Stimulated activated CD8-positive, alpha-beta memory T cell treated with anti-CD3 and anti-CD28 coated beads, Interleukin-12 subunit alpha, Interleukin-12 subunit beta, amount 100 ng/mL, for 4 hours (primary cell): Measurements from ENCODE around the gene TSPAN9.

ENCODE experiments used
- DNase-seq: peaks from one replicate; pipeline ENCODE4 v3.0.0-alpha.2; 2020; ENCODE audit warnings: low read depth

TSPAN9 gene

DNA sequence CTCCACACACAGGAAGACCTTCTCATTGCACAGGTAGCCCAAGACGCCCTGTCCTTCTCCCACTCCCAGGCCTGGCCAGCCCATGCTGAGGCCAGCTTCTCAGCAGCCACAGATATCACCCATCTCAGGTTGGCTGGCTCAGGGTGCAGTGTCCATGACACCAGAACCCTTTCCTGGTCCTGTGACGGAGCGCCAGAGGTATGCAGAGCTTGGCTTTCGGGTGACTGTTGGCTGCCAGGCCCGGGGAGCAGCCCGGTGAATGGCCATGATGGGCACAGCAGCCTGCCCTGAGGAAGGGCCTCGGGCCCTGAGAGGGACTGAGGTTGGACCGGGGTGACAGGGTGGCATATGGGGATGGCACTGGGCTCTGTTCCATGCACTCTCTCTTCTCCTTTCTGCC, 173.4 kb downstream of the TSPAN9 start:
- no peak for DNase-seq

DNA sequence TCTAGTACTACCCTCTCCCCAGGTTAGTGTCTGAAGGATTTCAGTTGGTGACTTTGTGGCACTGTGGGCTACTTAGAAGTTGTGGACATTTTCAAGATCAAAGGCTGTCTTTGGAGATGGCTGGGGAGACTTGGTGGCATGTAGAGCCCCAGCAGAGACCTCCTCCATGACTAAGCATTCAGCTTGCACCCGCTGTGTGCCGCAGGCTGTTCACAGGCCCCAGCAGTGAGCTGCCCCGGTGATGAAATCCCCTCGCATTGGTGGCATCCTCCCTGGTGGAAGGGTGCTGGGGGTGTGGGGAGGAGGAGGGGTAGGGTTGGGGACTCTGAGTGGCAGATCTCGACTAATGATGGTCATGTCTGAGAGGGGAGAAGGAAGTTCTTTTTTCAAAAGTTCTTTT, 173.9 kb downstream of the TSPAN9 start:
- DNase-seq = no peak

DNA sequence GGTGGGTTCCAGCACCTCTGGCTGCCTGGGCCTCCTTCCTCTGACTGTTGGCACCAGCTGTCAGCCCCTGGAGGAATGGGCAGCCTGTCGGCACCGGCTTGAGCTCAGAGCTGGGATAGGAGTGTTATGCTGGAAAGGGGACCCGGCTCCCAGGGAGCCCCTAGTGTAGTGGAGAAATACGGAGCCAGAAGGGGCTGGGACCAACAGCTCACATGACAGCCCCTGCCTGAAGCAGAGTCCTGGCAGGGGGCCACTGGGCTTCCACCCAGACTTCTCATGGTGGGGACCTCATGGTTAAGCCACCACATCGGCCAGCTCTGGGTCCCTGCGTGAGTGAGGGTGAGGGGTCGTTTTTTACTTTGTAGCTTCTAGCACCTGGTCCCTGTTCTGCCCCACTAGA, 174.5 kb downstream of the TSPAN9 start:
- DNase-seq = no peak

DNA sequence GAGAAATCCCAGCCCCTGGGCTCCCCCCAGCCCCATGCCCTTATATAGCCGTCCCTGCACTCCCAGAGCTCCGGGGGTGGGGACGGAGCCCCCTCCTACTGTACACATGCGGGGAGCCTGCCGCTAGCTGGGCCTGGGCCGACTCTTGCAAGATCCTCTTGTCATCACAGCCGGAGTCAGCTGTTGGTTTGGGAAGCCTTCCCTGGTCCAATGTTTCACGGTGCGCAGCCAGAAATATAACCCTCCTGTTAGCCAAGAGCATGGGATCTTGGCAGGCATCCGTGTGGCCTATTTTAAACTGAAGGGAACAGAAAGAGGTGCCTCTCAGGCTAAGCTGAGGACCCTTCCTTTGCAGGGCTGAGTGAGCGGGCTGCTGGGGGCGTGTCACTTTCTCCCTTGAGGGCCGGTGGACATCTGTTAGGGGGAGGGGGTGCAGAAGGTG, 175.3 kb downstream of the TSPAN9 start:
- no peak for DNase-seq

DNA sequence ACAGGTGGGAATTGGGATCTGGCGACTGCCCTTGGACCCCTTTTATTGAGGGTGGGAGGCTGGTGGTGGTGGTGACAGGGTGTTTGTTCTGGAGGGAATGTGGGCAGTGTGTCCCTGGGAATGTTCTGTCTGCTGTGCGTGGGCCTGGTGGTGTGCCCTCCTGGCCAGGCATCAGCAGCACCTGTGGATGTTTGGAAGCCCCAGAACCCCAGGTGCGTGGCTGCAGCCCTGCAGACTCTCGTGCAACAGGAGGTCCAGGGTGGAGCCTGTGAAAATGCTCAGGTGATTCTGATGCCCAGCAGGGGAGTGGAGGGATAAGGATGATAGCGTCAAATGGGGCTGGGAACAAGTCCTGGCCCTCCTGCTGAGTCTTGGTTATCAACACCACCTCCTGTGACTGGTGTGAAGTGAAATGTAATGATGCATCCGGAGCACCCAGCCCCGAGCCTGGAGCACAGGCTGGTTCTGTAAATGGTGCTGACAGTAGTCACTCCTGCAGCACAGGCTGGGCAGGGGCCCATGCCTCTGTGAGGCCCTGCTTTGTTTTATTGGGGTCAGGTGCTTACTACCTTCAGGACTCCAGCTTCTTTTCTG, 176.6 kb downstream of the TSPAN9 start:
- DNase-seq = no peak

DNA sequence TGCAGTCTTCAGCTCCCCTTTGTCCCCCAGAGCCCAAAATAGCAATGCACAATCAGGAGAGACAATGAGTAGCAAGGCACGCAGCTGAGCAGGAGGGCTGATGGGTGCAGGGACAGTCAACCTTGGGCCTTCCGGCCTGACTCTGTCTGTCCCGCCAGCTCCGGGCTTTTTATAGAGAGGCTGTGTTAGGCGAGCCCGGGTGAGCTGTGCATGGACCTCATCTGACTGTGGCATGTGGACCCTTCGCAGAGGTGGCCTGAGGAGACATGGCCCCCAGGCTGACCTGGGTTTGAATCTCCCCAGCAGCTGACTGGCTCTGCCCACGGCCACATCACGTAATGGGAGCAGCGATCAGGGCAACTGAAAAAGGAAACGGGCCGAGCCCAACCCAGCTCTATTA, 177.9 kb downstream of the TSPAN9 start:
- DNase-seq = no peak

DNA sequence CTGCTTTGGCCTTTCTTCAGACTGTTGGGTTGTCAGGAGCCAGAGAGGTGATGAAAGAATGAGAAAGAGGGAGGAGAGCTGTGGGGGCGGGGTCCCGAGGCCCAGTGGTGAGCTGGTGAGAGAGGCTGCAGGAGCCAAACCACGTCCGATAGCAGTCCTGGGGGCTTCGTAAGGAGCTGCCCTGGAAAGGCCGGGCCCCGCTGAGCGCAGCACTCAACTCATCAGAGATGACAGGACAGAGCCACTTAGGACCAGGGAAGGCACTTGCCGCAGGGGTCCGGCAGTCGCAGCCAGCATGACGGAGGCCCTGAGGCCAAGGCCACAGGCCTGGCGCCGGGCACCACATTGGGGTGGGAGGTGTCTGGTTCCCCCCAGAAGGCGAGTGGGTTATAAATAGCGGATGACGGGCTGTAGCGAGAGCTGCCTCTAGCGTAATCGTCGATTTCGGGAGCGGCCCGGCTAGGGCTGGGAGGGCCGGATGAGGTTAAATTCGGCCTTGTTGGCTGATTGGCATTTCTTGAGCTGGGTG, 179.0 kb downstream of the TSPAN9 start:
- DNase-seq = no peak

DNA sequence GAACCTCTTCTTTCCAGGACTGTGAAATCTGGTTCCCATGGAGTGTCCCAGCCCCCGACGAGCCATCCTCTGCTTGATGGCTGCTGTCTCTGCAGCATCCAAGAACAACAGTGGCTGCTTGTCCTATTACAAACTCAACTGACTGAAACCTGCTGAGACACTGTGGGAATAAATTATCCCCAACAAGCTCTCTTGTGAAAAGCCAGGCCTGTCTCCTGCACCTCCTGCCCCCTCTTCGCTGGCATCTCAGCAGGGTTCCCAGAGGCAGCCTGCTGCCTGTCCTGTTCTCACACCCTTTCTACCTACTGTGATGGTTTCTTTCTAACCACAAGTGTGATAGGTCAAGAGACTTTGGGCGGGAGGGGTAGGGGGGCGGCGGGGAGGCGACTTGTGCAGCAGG, 180.2 kb downstream of the TSPAN9 start:
- no peak for DNase-seq

DNA sequence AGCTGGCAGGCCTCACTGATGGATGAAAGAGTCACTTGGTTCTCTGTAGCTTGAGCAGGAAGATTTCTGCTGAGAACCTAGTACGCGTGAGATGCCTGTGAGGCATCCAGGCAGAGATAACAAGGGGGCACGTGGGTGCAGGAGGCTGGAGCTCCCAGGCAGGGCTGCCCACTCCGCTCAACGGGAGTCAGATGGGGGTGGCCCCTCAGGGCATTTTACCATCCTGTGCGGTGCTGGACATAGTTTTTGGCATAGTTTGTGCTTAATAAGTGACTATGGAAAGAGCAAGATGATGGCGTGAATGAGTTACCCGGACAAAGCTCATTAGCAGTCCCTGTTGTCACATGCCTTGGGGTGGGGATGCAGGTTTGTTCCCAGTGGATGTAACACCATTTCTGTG, 182.8 kb downstream of the TSPAN9 start:
- no peak for DNase-seq

DNA sequence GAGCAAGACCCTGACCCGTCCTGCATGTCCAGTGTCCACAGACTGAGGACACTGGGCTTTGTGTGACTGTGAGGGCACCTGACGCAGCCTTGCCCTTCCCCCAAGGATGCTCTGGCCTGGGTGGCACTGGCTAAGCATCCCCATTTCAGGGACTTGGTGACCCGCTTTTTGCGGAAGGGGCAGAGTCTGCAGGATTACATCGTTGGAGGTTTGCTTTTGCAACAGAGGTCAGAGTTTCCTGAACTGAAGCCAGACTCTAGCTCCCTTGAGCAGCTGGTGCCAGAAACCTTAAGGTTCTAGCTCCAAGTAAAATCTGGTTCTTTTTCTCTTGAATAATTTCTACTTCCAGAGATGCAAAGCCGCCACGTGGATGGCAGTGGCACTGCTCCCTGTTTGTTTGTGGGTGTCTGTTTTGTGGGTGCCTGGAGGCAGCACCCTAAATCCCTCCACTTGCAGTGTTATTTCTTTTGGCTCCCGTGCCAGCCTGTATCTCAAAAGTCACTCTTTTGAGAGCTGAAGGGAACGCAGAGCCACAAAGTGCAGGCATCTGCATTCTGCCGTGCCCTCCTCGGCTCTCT, 184.7 kb downstream of the TSPAN9 start:
- DNase-seq = no peak

DNA sequence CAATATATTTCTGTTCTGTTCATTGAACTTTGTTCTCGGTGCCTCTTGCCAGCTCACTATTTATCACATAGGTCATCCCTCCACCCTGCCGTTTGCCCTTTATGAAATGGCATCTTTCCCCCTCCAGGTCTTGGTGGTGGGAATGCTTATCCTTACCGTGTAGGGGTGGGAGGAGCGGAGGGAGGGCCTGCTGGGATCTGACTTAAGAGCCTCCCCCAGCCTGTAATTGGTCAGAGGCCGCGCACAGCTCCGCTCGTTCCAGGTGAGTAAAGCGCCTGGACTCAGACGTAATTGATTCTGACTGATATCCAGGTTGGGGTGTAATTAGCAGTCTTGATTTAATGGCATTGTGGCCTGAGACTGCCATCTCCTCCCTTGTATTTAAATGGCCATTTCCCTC, 185.3 kb downstream of the TSPAN9 start:
- DNase-seq = no peak

DNA sequence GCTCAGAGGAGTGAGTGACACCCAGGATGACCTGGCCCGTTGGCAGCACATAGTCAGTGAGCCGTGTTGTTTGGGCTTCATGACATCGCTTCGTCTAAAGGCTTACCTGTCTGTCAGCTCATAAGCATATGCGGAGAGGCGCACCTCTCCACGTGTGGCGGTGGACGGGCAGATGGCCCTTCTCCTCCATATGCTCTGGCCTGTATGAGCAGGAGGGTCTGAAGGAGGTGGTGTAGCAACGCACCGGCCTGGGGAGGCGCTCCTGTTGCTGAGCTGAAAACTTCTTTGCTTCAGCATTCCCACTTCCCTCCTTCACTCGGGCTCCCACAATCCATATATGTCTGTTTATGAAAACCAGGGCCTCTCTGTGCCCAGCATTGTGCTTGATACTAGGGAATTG, 186.1 kb downstream of the TSPAN9 start:
- DNase-seq = no peak

DNA sequence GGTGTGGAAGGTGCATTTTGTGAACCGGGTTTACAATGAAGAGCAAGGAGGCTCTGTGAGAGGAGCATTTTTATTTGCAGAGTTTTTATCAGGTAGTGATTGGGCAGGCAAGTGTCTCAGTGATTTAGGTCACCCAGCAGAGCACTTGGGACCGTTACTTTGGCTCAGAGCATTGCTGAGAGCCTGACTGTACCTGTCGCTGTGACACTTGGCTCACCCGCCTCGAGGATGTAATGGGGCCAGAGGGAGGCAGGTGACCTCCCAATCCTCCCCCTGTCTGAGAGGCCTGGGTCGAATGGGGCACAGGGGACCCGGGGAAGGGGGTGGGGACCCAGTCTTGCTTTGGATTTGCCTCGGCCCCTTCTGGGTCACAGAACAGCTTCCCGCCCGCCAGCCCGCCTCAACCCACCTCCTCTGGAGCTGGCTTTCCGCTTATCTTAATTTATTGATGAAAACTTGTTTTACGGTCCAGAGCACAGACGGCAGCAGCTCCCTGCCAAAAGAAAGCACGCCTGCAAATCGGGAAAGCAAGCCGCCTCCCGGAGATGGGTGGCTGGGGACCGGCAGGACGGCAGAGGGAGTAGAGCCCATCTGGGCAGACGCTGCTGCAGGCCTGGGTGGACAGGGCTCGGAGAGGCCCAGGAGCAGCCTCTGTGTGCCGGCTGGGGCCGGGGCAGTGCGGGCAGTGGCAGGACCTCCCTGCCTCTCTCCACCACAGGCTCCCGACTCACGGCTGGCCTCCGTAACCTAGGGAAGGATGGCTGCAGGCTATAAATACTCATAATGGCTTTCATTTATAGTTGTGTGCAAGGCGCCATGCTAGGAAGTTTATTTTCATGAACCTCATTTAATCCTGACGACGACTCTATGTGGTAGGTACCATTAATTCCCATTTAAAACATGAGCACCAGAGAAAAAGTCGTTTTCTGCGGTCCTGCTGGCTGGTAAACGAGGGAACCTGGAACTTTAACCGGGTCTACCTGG, 187.1 kb downstream of the TSPAN9 start:
- DNase-seq = no peak

DNA sequence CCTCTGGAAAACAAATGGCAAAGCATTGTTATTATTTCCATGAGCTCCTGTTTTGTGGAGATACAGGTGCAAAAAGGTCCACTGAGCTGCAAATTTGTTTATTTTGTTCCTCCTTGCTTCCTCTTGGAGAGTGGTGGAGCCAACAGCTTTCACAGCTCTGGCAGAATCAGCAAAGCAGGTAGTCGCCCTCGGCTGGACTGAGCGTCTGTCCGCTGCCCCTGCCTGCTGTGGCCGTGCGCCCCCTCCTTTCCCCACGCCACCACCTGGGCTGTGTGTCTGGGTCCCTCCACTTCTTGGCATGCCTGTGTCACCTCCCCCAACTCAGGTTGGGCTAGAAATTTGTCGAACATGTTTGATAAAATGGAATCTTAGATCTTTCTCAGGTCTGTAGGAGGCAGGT, 188.2 kb downstream of the TSPAN9 start:
- no peak for DNase-seq

DNA sequence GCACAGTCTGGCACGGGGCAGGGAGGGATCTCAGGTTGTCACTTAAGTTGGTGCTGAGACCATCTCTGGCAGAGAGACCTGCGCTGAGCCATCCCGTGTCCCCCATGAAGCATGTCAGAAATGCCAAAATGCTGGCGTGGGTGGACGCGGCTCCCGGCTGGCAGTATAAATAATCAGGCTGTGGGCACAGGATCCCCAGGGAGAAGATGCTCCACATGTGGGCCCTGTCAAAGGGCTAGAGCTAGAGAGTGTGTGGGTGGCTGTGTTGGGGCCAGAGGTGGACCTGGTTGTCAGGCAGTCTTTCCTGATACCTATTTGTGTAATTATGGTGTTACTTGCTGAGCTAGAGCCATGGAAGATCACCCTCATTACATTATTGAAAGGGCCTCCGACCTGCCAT, 189.5 kb downstream of the TSPAN9 start:
- no peak for DNase-seq

DNA sequence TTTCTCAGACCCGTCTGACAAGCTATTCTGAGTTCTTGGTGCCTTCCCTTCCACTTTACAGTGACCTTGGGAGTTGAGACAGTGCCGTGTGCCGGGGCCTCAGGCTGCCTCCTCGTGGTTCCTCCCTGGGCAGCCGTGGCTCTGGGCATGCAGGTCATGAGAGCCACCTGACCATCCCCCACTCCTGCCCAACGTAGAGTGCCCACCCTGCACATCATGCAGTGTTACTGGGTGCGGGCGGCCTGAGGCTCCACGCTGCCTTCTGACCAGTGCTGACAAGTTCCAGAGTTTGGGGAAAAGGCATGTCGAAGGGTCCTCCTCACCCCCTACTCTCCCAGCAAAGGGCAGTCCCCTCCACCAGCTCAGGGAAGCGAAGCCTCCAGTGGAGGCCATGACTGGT, 190.5 kb downstream of the TSPAN9 start:
- DNase-seq = no peak

DNA sequence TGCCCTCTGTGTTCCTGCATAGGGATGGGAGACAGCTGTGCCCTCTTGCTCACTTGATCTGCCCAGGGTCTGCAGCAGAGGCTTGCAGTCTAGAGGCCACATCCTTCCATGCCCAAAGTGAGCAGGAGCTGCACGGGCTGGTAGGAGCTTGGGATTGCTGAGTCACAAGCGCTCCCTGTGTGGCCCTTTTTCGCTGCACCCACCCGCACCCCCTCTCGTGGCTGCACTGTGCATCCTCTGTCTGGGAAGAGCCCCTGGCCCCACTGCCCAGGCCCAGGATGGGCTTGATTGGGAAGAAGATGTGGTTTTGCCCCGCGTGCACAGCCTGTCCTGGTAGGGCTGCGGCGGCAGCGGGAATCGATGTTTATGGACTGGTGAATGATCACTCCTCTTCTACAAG, 192.4 kb downstream of the TSPAN9 start:
- no peak for DNase-seq

DNA sequence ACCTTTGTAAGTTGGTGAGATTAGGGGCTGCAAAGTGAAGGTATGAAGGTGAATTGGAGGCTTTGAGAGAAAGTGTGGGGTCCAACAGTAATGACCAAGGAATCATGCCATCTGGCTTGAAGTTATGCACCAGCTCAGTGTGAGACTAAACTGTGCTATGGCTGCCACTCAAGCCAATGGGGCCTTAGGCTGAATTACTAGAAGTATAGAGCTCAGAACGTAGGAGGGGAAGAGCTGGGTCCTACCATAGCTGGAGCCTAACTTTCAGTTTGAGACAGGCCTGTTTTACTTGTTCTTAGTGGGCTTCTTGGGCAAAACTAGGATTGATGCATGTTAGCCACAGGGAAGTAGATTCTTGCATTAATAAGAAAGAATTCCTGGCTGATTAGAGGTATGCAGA, 194.0 kb downstream of the TSPAN9 start:
- DNase-seq = no peak

DNA sequence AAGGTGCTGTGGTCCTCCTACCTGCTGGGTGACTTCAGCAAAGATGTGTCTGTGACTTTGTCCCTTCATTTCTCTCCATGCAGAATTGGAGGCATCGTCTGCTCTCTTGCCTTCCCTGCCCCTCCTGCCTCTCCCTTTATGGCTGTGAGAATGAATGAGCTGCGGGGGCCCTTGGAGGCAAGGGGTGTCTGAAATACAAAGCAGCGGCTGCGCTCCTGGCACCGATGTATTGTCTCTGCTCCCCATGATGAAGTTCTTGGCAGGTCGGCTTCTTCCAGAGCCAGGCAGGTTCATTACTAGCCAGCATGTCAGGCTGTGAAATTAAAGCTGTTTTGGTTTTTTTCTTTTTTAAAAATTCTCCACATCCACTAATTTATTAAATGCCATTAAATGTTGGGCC, 194.5 kb downstream of the TSPAN9 start:
- no peak for DNase-seq

DNA sequence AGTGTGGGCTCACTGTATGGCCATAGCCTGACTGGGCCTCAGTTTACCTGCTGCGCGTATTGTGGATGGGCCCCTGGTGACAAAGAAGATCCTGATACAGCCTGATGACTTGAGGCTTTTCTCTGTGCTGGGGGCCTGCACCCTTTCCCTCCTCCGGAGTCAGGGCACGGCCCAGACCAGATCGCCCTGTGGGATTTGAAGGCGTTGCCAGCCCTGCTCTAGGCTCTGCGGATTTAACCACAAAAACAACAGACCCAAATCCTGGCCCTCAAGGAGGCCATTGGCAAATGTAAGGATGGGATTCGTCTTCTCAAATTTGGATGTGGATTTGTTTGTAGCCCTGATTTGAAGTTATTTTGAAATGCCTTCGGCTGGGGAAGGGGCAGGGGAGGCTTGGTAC, 195.8 kb downstream of the TSPAN9 start:
- DNase-seq = no peak

DNA sequence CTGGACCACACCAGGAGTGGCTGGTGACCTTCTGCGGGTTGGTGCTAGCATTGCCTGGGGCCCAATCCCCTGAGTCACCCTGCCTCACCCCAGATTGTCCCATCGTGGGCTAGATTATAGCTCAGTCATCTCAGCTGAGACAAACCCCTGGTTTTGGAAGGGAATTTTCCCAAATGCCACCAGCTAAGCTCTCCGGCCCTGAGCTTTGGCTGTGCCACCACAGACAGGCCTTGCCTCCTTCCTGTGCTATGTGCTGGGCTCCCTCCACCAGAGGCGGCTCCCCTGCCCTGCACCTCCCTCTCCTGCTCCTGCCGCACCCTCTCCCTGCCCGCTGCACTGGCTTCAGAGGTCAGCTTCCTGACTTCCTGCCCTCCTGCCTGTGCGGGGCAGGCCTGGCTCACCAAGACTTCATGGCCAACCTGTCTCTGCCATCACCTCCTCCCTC, 196.3 kb downstream of the TSPAN9 start:
- no peak for DNase-seq

DNA sequence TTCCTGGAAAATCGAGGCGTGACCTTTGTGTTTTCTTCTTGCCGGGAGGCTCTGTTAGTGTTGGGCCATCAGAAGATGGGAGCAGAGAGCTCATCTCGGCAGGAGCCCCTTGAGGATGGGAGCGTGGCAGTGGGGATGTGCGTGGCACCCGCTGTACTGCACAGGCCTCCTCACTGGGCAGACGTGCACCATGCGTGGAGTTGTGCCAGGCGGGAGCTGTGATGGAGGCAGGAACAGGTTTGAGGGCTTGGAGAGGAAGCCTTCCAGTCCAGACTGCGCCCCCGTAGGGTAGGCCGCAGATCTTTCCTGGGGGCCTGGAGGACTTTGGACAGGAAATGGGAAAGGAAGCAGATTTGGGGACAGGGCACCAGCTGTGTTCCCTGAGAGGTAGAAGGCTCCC, 197.5 kb downstream of the TSPAN9 start:
- no peak for DNase-seq
